Activated T-helper 1 cell treated with Interleukin-2 at 50 U/mL for 16 hours (primary cell): ENCODE results near the gene OR52E1.

ENCODE experiments used
- DNase-seq: peaks from one replicate; pipeline ENCODE4 v3.0.0-alpha.2; 2020; ENCODE audit warnings: low read depth

OR52E1 gene

DNA sequence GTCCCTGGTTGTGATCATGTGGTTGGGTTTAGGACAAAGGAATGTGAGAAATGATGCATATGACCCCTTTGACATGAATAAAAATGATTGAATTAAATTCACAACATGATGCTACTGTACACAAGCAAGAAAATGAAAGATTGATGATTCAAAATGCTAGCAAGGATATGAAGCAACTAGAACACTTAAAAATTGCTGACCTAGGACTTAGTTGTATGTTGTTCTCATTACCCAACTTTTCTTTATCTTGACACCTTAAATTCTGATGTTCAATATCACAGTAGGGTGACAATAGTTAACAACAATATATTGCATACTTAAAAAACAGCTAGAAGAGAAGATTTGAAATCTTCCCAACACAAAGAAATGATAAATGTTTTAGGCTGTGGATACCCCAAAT lies 48.2 kb downstream of the OR52E1 start:
- DNase-seq: no peak

- no peak for DNase-seq
Measured at GRCh38 chr11:5118893-5119292, 49.5 kb downstream of the OR52E1 start.
